NCI-H460 (cell line): ENCODE measurements around the gene RASGRP2. TPM values are rescaled to one million over a fixed set of nuclear protein-coding genes. Genes with fewer than 3 reads are reported as not detected.

Experiments
- DNase-seq: peaks from one replicate; pipeline ENCODE4 v3.0.0-alpha.2; 2016; ENCODE audit warnings: low read depth; ENCODE audit errors: extremely low read depth
- total RNA-seq: library from RNA; depleted of rRNA; stranded (reverse); fragments of >200 nt; shearing (Covaris generic); gene quantifications from 2 replicates; pipeline ENCODE4 v1.2.3, GENCODE V29; 2014

Gene RASGRP2
- total RNA-seq, 1 experiment from 2014 or later = not detected

GRCh38 chr11:64758330-64759079 is 14.6 kb upstream of the RASGRP2 start:
- no peak for DNase-seq

- no peak for DNase-seq
These were observed 13.8 kb upstream of the RASGRP2 start for GRCh38 chr11:64757549-64758329.

GRCh38 chr11:64755681-64756361 is 11.9 kb upstream of the RASGRP2 start:
- DNase-seq = no peak

GRCh38 chr11:64754919-64755662 is 11.1 kb upstream of the RASGRP2 start:
- no peak for DNase-seq

- no peak for DNase-seq
These were observed 10.4 kb upstream of the RASGRP2 start for GRCh38 chr11:64754124-64754918.

- no peak for DNase-seq
These were observed 9.6 kb upstream of the RASGRP2 start for GRCh38 chr11:64753380-64754123.

GRCh38 chr11:64753019-64753379 is 9.1 kb upstream of the RASGRP2 start:
- DNase-seq = no peak

GRCh38 chr11:64752175-64752970 is 8.4 kb upstream of the RASGRP2 start:
- no peak for DNase-seq

GRCh38 chr11:64751580-64751979 is 7.6 kb upstream of the RASGRP2 start:
- DNase-seq = no peak

- no peak for DNase-seq
These were observed 7.2 kb upstream of the RASGRP2 start for GRCh38 chr11:64751136-64751535.

GRCh38 chr11:64750361-64751054 is 6.6 kb upstream of the RASGRP2 start:
- DNase-seq = no peak

- no peak for DNase-seq
These were observed 4.2 kb upstream of the RASGRP2 start for GRCh38 chr11:64747961-64748665.

GRCh38 chr11:64746486-64746885 is 2.5 kb upstream of the RASGRP2 start:
- no peak for DNase-seq

GRCh38 chr11:64745521-64746328 is 1.8 kb upstream of the RASGRP2 start:
- no peak for DNase-seq

- DNase-seq = no peak
These were observed 1.2 kb upstream of the RASGRP2 start for GRCh38 chr11:64745189-64745520.

- DNase-seq = no peak
These were observed 724 bp upstream of the RASGRP2 start for GRCh38 chr11:64744544-64745188.
